ENCODE measurements around the gene LRRC8D. TPM values are rescaled to one million over a fixed set of nuclear protein-coding genes. Genes with fewer than 3 reads are reported as not detected.
A peak's percentile ranks its signal among the peaks of the same experiment; 100 is the strongest.
"Not testable (repeated sequence)": the region's sequence is repeated elsewhere in the genome, so short reads cannot be mapped to it uniquely, and the experiment has no call there.

Gene LRRC8D
- 31.7 TPM for polyA plus RNA-seq

- peaks cover 4% of the 10 kb centered on the region for H3K36me3 Mint-ChIP-seq
- peak within 1 kb of the TSS; percentile 81 to 94 (median 91) for H3K4me3 Mint-ChIP-seq
- H3K4me1 Mint-ChIP-seq: peaks cover 39 to 59% (median 45%) of the 10 kb centered on the region in 3 donors
- no peaks in the 10 kb centered on the region for H3K27me3 Mint-ChIP-seq
- H3K9me3 Mint-ChIP-seq: peaks cover 0 to 1% (median 0%) of the 10 kb centered on the region in 3 donors
- peak within 1 kb of the TSS; percentile 53 to 95 (median 94) for H3K27ac Mint-ChIP-seq
These were observed at the start of gene LRRC8D for GRCh38 chr1:89820422-89821321. LRRC8D (plus strand) TSS chr1:89821032; CDS start chr1:89933069, 112,037 bp downstream.

GRCh38 chr1:89771991-89772560 is 48.8 kb upstream of the LRRC8D start:
- Mint-ChIP-seq H3K36me3 (peaks cover 5% of the 10 kb centered on the region), H3K9me3 (no peaks in the 10 kb centered on the region), H3K27me3 (peaks cover 3% of the 10 kb centered on the region), H3K27ac (no peak overlapping the region), H3K4me1 (peaks cover 0 to 3% (median 0%) of the 10 kb centered on the region in 3 donors), H3K4me3 (no peak overlapping the region)

GRCh38 chr1:89776104-89776503 is 44.7 kb upstream of the LRRC8D start:
- not testable (repeated sequence) for H3K27ac Mint-ChIP-seq, H3K9me3 Mint-ChIP-seq, H3K27me3 Mint-ChIP-seq, H3K4me3 Mint-ChIP-seq, H3K36me3 Mint-ChIP-seq, H3K4me1 Mint-ChIP-seq

- not testable (repeated sequence) for H3K27me3 Mint-ChIP-seq, H3K9me3 Mint-ChIP-seq, H3K36me3 Mint-ChIP-seq, H3K27ac Mint-ChIP-seq, H3K4me1 Mint-ChIP-seq, H3K4me3 Mint-ChIP-seq
These were observed 43.6 kb upstream of the LRRC8D start for GRCh38 chr1:89777271-89777670.

- no peaks in the 10 kb centered on the region for H3K36me3 Mint-ChIP-seq
- H3K4me3 Mint-ChIP-seq: no peak overlapping the region
- peaks cover 0 to 9% (median 0%) of the 10 kb centered on the region in 3 donors for H3K4me1 Mint-ChIP-seq
- no peaks in the 10 kb centered on the region for H3K9me3 Mint-ChIP-seq
- no peak overlapping the region for H3K27ac Mint-ChIP-seq
- peaks cover 3% of the 10 kb centered on the region for H3K27me3 Mint-ChIP-seq
These were observed 41.5 kb upstream of the LRRC8D start for GRCh38 chr1:89779151-89779940.

- H3K36me3 Mint-ChIP-seq: no peaks in the 10 kb centered on the region
- H3K4me3 Mint-ChIP-seq: no peak overlapping the region
- H3K9me3 Mint-ChIP-seq: no peaks in the 10 kb centered on the region
- peaks cover 5% of the 10 kb centered on the region for H3K27me3 Mint-ChIP-seq
- peaks cover 0 to 7% (median 0%) of the 10 kb centered on the region in 3 donors for H3K4me1 Mint-ChIP-seq
- H3K27ac Mint-ChIP-seq: no peak overlapping the region
These were observed 40.1 kb upstream of the LRRC8D start for GRCh38 chr1:89780721-89781120.

GRCh38 chr1:89781494-89782126 is 39.2 kb upstream of the LRRC8D start:
- no peaks in the 10 kb centered on the region for H3K9me3 Mint-ChIP-seq
- no peak overlapping the region for H3K27ac Mint-ChIP-seq
- peaks cover 6% of the 10 kb centered on the region for H3K27me3 Mint-ChIP-seq
- H3K4me1 Mint-ChIP-seq: peaks cover 0 to 6% (median 0%) of the 10 kb centered on the region in 3 donors
- no peak overlapping the region for H3K4me3 Mint-ChIP-seq
- no peaks in the 10 kb centered on the region for H3K36me3 Mint-ChIP-seq

- no peaks in the 10 kb centered on the region for H3K36me3 Mint-ChIP-seq
- peak overlapping the region in 1 of 3 donors; percentile 36 for H3K27ac Mint-ChIP-seq
- H3K9me3 Mint-ChIP-seq: no peaks in the 10 kb centered on the region
- H3K27me3 Mint-ChIP-seq: peaks cover 6% of the 10 kb centered on the region
- no peak overlapping the region for H3K4me3 Mint-ChIP-seq
- peaks cover 0 to 2% (median 0%) of the 10 kb centered on the region in 3 donors for H3K4me1 Mint-ChIP-seq
These were observed 34.1 kb upstream of the LRRC8D start for GRCh38 chr1:89786628-89787214.

- H3K9me3 Mint-ChIP-seq: no peaks in the 10 kb centered on the region
- H3K36me3 Mint-ChIP-seq: no peaks in the 10 kb centered on the region
- no peak overlapping the region for H3K27ac Mint-ChIP-seq
- peaks cover 2% of the 10 kb centered on the region for H3K27me3 Mint-ChIP-seq
- no peaks in the 10 kb centered on the region for H3K4me1 Mint-ChIP-seq
- H3K4me3 Mint-ChIP-seq: no peak overlapping the region
These were observed 30.2 kb upstream of the LRRC8D start for GRCh38 chr1:89790592-89790991.

- Mint-ChIP-seq H3K27ac (no peak overlapping the region), H3K36me3 (no peaks in the 10 kb centered on the region), H3K27me3 (no peaks in the 10 kb centered on the region), H3K4me3 (no peak overlapping the region), H3K4me1 (no peaks in the 10 kb centered on the region), H3K9me3 (no peaks in the 10 kb centered on the region)
These were observed 29.6 kb upstream of the LRRC8D start for GRCh38 chr1:89791064-89791726.

GRCh38 chr1:89794406-89794805 is 26.4 kb upstream of the LRRC8D start:
- H3K27me3 Mint-ChIP-seq: no peaks in the 10 kb centered on the region
- no peaks in the 10 kb centered on the region for H3K36me3 Mint-ChIP-seq
- no peaks in the 10 kb centered on the region for H3K4me1 Mint-ChIP-seq

GRCh38 chr1:89795571-89795970 is 25.3 kb upstream of the LRRC8D start:
- H3K36me3 Mint-ChIP-seq, H3K27me3 Mint-ChIP-seq, H3K4me3 Mint-ChIP-seq, H3K4me1 Mint-ChIP-seq, H3K9me3 Mint-ChIP-seq, H3K27ac Mint-ChIP-seq: not testable (repeated sequence)

More at GRCh38 chr1:89794406-89794805, 26.4 kb upstream of the LRRC8D start:
- peak overlapping the region in 1 of 4 donors; percentile 28 for H3K4me3 Mint-ChIP-seq
- no peaks in the 10 kb centered on the region for H3K9me3 Mint-ChIP-seq
- no peak overlapping the region for H3K27ac Mint-ChIP-seq

- not testable (repeated sequence) for H3K4me1 Mint-ChIP-seq, H3K36me3 Mint-ChIP-seq, H3K4me3 Mint-ChIP-seq, H3K27ac Mint-ChIP-seq, H3K9me3 Mint-ChIP-seq, H3K27me3 Mint-ChIP-seq
These were observed 23.0 kb upstream of the LRRC8D start for GRCh38 chr1:89797876-89798275.

- Mint-ChIP-seq H3K36me3 (no peaks in the 10 kb centered on the region), H3K4me1 (no peaks in the 10 kb centered on the region), H3K27ac (no peak overlapping the region), H3K9me3 (no peaks in the 10 kb centered on the region), H3K4me3 (no peak overlapping the region), H3K27me3 (no peaks in the 10 kb centered on the region)
These were observed 21.3 kb upstream of the LRRC8D start for GRCh38 chr1:89799495-89799894.

Data from IgD-negative memory B cell (primary cell).